Ishikawa (cell line): Measurements from ENCODE around the gene GBP4.

Experiments used
- CREB1 ChIP-seq: IDR thresholded peaks from 2 replicates; pipeline ENCODE4 v1.6.1; 2012; ENCODE audit warnings: low read depth
- EGR1 ChIP-seq: IDR thresholded peaks from 2 replicates; pipeline ENCODE4 v1.6.1; 2012
- EP300 ChIP-seq: IDR thresholded peaks from 2 replicates; pipeline ENCODE4 v1.6.1; 2012; ENCODE audit warnings: borderline replicate concordance
- FOXM1 ChIP-seq: IDR thresholded peaks from 2 replicates; pipeline ENCODE4 v1.6.1; 2012; ENCODE audit warnings: low read depth, borderline replicate concordance
- REST ChIP-seq: IDR thresholded peaks from 2 replicates; pipeline ENCODE4 v1.6.1; 2012; ENCODE audit warnings: low read depth, mild to moderate bottlenecking
- ZBTB7A ChIP-seq: IDR thresholded peaks from 2 replicates; pipeline ENCODE4 v1.6.1; 2012; ENCODE audit warnings: low read depth

- TF ChIP-seq REST, result no peak
- TF ChIP-seq ZBTB7A, result no peak
- no peak for TF ChIP-seq FOXM1
- no peak for TF ChIP-seq CREB1
- TF ChIP-seq EGR1, result no peak
- TF ChIP-seq EP300, result no peak
Measured at GRCh38 chr1:89171067-89171438, 27.7 kb downstream of the GBP4 start.
